NCI-H187 (cell line): Measurements from ENCODE around the gene HYOU1.
A peak's percentile ranks its signal among the peaks of the same experiment; 100 is the strongest.
"Not testable (repeated sequence)": the region's sequence is repeated elsewhere in the genome, so short reads cannot be mapped to it uniquely, and the experiment has no call there.

Experiments used
- DNase-seq, 2 experiments: peaks; one replicate each; lab custom pipeline; 2025; lab: John Stamatoyannopoulos, UW

Gene HYOU1, protein sequence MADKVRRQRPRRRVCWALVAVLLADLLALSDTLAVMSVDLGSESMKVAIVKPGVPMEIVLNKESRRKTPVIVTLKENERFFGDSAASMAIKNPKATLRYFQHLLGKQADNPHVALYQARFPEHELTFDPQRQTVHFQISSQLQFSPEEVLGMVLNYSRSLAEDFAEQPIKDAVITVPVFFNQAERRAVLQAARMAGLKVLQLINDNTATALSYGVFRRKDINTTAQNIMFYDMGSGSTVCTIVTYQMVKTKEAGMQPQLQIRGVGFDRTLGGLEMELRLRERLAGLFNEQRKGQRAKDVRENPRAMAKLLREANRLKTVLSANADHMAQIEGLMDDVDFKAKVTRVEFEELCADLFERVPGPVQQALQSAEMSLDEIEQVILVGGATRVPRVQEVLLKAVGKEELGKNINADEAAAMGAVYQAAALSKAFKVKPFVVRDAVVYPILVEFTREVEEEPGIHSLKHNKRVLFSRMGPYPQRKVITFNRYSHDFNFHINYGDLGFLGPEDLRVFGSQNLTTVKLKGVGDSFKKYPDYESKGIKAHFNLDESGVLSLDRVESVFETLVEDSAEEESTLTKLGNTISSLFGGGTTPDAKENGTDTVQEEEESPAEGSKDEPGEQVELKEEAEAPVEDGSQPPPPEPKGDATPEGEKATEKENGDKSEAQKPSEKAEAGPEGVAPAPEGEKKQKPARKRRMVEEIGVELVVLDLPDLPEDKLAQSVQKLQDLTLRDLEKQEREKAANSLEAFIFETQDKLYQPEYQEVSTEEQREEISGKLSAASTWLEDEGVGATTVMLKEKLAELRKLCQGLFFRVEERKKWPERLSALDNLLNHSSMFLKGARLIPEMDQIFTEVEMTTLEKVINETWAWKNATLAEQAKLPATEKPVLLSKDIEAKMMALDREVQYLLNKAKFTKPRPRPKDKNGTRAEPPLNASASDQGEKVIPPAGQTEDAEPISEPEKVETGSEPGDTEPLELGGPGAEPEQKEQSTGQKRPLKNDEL

DNA sequence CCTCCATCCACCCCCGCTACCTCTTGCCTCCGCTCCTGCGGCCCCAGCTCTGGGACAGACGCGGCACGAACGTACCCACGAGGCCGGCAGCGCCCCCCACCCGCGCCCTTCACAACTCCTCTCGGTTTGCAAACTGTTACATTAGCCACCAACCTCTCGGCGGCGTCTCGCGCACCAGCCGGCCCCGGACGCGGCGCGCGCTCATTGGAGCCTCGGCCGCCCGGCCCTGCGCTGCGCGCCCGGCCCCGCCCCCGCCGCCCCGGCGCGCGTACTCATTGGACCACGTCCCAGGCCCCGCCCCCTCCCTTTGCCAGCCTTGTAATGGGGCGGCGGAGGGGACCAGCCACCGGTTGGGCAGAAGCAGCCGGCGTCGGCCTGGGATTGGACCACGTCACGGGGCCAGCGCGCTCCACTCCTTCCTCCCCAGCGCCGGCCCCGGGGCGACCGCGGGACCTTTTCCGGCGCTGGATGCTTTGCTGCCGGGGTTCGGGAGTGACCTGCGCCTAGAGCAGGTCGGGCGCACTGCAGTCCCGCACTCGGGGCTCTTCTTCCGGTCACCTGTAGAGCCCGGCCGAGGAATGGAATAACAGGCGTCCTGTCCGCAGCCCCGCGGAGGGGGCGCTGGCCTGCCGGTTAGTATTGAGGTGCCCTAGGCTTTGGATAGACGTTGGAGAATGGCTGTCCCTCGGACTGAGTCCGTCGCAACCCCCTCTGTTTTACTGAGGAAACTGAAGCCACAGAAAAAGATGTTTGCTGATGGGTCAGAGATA lies at the start of gene HYOU1:
Gene HYOU1 (minus strand): TSS at position 206 of the 770 bp plus-strand sequence. CDS start 1,045 bp downstream, outside the sequence.
- DNase-seq: peak; percentile 83 to 97

DNA sequence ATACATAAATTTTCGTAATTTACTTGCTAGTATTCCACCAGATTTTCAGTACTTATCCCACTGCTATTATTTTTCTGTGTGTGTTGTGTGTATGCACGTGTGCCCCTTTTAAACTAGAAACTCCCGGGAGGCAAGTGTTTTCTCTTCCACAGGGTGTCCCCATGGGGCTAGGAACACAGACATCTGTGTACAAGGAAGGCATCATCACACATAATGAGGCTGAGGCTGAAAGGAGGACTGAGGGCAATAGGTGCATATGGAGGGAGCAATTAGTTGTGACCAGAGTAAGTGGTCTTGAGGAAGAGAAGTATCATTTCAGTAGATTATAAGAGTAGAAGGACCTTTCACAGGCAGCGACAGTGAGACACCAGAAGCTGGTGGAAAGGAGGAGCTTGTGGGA lies 46.8 kb upstream of the HYOU1 start:
- DNase-seq: peak in 1 of 2 experiments; percentile 51

DNA sequence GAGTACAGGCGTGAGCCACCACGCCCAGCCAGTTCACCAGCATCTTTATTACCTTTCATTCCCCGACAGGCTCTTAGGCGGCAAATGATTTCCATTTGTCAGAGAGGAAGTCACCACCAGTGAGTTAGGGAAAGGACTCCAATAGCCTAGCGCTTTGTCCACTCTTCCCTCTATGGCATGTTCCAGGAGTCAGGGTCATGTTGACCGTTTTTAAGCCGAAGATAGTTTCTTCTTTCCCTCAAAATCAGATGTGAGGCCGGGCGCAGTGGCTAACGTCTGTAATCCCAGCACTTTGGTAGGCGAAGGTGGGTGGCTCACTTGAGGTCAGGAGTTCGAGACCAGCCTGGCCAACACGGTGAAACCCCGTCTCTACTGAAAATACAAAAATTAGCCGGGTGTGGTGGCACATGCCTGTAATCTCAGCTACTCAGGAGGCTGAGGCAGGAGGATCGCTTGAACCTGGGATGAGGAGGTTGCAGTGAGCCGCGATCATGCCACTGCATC lies 46.2 kb upstream of the HYOU1 start:
- DNase-seq: not testable (repeated sequence)

DNA sequence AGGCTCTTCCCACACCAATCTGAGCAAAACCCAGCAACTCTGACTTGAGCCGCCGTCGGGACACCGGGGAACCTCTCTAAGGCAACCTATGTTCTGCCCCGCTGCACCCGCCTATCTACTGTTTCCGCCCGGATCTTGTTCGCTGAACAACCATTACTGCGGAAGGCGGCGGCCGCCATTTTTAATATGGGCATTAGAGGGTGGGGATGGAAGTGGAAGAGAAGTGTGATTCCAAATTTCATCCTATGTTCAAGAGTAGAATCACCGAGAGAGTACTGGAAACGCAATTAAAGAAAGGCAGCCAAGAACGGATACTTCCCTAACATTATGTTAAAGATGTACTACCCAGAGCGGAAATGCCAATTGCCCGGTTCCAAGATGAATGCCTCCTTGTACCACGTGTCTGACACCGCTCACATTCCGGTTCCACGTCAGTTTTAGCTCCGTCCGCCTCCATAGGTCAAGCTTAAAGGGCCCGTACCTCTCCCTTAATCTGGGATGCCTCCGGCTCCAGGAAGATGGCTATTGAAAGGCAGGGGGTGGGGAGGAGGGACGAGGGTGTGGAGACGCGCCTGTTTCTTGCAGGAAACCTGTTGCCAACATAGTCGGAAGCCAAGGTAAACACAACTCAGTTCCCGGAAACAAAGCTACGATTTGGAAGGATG lies 44.9 kb upstream of the HYOU1 start, which contains the start of gene DPAGT1:
Gene DPAGT1 (minus strand): TSS at position 95 of the 665 bp plus-strand sequence. CDS start 198 bp downstream, outside the sequence.
- peak; percentile 81 to 90 for DNase-seq

DNA sequence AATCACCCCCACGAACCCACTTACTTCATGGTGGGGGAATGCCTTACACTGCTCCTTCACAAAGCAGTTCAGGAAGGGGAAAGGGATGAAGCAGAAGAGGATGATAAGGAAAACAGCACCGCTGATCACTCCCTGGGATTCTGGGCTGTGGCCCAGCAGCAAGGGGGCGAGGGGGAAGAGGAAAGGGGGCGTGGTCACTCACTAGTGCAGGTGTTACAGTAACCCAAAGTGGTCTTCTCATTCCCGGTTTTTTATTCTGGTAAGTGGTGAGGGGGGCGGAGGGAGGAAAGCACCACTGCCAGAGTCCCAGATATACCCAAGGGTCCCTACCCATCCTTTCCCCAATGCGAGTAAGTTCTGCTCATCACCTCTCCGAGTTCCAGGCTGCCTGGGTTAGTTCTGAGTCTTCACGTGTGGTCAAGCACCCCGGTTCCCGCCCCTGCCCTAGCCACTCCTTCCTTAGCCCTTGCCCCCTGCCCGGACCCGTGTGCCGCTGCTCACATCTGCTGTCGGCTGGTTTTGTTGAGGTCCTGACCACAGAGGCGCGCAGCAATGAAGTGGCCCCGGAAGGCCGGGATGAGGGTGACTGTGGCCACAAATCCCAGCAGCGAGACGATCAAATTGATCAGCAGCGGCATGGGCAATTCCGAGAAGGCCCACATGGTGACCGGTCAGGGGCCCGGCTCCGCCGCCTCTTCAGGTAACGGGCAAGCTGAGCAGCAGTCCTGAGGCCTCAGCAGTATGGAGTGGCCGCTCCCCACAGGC lies 44.2 kb upstream of the HYOU1 start:
- no peak for DNase-seq

DNA sequence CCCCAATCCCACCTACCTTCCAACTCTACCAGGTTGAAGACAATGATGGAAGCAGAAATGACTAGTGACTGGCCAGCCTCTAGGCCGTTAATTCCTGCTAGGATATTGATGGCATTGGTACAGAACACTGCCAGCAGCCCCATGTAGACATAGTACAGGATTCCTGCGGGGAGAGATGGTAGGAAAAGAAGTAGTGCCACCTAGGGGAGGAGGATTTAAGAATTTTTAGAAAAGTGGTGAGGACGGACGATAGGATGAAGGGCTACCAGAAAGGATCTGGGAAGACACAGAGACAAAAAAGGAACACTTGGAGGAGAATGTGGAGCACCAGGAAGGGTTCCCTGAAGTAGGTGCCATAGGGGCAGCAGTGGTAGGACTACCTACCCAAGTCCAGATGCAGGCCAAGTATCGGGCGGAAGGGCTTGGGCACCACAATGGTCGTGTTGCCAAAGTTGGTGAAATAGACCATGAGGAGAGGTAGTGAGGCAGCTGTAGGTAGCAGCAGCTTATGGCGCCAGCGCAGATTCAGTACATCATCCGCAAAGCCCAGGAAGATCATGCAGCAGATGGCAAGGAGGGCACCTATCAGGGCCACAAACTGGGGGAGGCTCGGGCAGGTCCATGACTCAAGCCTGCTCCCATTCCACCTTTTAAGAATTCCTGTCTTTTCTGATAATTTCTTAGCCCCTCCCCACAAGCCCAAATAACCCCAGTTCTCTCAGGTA lies 43.4 kb upstream of the HYOU1 start:
- no peak for DNase-seq

DNA sequence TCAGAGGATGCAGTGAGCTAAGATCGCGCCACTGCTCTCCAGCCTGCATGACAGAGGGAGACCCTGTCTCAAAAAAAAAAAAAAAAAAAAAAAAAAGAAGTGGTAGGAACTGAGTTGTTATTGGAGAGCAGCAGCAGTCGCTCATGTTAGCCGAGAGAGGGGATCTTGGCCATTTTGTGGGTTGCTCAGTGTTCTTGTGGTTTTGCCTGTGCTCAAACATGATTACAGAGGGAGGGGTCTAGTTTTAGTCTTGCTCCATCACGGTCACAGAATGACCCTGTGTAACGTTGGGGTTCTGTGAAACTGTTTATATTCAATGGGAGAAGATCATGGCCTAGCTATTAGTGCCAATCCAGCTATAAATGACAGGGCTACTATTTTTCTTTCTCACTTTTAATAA lies 42.7 kb upstream of the HYOU1 start:
- no peak for DNase-seq

DNA sequence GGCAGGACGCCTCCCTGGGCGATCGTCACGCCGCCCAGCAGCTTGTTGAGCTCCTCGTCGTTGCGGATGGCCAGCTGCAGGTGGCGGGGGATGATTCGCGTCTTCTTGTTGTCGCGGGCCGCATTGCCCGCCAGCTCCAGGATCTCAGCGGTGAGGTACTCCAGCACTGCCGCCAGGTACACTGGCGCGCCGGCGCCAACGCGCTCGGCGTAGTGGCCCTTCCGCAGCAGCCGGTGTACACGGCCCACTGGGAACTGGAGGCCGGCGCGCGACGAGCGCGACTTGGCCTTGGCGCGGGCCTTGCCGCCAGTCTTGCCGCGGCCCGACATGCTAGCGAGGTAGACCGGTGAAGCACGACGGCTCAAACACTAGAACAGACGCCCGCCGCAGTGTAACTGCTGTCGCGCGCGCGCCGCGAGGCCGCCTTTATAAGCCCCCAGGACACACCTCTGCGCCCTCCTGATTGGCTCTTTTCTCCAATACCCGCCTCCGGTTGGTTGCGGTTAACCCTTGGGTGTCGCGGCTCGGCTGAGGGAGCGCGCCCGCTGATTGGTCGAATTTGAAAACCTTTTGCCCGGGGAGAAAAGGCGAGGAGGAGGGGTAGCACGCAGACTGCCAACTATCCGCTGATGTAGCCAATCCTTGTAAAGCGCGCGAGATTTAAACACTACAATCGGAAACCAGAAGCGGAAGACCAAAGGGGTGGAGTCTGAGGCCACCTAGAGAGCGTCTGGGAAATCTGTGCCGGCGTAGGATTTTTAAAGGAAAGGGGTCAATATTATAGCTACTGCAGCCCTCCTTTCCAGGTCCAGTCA lies 38.3 kb upstream of the HYOU1 start:
- peak; percentile 93 to 98 for DNase-seq

DNA sequence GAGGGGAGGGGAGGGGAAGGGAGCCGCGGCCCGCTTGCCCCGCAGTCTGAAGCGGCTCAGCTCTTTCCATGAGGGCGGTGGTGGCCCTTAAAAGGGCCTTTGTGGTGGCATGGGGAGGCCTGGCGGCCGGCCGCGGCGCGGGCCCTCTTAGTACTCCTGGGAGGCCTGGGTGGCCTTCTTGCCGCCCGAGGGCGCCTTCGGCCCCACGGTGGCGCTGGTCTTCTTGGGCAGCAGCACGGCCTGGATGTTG lies 37.7 kb upstream of the HYOU1 start:
- peak in 1 of 2 experiments; percentile 28 for DNase-seq

DNA sequence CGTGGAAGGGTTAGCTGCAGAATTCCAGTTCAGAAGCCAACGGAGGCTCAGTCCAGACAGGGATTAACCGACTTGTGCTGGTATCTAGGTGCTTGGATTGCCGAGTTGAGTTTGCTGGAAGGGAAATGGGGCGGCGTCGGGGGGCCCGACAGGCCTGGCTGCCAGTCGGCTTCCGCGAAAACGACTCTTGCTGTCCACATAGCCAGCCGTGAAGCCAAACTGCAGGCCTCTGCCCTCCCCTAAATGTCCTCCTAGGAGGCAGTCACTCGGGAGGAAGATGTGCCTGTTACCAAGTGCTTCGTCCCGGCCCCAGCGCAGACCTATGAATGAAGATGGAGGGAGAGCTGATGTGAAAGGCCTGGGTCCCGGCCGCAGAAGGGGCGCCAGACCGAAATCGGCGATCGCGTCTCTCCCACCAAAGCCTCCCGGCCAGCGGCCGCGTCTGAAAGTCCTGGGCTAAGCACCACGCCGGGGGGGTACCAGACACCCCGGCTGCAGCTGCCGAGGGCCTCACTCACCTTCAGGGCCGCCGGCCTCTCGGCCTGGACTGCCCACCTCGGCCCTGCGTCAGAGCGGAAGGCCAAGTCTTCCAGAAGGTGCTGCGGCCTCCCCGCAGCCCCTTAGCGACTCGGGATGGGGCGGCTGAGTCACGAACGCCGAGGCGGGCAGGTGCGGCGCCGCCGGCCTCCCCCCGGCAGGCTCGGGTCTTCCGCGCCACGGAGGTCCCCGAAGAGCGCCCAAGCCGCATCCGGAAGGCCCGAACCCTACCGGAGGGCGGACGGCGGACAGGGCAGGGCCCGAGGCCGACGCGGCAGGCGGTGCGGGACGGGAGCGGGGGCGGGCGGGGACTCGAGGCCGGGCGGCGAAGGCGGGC lies 37.2 kb upstream of the HYOU1 start:
- no peak for DNase-seq

DNA sequence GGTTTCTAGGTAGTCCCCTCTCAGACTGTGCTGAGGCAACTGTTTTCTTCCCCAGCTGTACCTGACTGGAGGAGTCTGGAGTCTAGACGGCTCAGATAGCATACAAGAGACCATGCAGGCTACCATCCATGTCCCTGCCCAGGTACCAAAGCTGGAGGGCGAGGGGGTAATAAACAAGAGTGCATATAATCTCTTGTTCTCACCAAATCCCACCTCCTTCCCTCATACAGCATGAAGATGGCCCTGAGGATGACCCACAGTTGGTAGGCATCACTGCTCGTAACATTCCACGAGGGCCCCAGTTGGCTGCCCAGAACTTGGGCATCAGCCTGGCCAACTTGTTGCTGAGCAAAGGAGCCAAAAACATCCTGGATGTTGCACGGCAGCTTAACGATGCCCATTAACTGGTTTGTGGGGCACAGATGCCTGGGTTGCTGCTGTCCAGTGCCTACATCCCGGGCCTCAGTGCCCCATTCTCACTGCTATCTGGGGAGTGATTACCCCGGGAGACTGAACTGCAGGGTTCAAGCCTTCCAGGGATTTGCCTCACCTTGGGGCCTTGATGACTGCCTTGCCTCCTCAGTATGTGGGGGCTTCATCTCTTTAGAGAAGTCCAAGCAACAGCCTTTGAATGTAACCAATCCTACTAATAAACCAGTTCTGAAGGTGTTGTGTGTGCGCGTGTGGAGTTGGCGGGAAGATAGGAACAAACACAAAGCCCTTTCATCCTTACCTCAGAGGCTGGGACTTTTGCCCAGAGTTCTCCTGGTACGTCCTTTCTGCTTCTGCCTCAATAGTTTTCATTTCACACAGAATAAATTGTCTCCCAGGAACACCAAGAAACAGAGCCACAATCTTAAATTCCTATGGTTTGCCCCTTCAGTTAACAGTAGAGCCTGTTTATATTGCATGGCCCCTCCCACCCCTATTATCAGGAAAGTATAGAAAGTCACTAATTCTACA lies 36.2 kb upstream of the HYOU1 start:
- DNase-seq: no peak

DNA sequence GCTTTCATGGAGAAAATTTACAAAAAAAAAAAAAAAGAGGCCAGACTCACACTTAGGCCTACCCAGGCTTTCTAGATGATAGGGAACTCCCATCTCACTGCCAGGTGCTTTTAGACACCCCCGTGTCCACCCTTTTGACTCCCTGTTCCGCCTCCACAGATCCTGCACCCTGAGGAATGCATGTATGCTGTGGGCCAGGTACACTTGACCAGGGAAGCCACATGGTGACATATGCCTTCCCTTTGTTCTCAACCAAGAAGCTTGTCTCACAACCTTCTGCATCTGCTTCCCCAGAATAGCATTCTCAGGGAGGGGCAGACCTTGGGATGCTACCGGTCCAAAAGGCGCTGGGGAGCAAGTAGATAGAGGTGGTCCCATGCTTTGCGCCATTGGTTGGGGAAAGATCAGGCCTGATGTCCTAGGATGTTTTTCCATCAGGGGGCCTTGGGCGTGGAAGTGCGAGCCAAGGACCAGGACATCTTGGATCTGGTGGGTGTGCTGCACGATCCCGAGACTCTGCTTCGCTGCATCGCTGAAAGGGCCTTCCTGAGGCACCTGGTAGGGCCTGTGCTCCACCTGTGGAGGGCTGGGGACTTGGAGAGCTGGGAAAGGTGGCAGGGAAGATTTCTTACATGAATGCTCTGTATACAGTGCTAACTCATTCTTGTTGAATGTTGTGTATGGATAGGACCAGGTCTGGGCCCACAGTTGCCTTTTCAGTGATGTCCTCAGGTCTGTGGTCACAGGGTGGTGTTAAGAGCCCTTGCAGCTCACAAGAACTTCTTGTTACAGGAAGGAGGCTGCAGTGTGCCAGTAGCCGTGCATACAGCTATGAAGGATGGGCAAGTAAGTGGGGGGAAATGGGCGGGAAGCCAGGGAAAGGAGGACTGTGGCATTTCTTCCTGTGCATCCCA lies 35.2 kb upstream of the HYOU1 start:
- DNase-seq: no peak

DNA sequence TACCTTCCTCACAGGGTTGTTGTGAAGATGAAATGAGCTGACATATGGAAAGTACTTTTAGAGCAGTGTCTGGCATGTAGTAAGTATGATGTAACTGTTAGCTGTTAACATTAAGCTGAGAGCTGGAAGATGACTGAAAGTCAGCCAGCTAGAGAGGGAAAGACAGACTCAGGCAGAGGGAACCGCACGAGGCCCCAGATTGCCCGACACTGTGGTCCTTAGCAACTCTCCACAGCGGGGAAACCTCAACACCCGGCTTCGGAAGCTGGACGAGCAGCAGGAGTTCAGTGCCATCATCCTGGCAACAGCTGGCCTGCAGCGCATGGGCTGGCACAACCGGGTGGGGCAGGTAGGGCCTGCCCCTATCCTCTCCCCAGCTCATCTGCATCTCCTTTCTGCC lies 34.2 kb upstream of the HYOU1 start:
- no peak for DNase-seq

DNA sequence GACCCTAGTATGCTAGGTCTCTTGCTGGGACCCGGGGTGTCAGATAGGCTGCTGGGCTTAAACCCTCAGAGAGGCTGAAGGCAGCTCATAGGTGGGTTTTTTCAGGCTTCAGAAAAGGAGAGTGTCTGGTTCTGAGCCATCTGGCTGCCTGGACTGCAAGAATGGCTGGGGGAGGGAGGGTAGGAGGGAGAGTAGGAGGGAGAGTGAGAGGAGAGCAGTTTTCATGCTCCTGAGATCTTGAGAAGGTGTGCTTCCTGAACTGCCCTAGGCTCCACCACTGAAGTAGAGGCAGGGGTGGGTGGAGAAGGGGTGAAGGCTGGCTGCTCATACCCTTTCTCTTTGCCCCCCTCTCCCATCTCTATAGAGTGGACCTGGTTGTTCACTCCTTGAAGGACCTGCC lies 32.3 kb upstream of the HYOU1 start:
- no peak for DNase-seq

DNA sequence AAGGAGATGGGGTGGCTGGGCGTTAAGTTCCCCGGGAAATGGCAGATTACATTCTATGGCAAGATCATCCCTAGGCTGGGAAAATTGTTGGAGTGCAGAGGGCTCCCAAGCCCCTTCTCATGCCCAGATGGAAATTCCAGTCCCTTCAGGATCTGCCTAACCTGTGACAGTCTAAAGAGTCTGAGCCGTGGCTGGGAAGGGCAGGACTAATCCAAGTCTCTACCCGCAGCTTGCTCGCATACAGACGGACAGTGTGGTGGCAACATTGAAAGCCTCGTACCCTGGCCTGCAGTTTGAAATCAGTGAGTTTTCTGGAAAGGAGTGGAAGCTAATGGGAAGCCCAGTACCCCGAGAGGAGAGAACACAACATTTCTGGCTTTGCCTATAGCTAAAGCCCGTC lies 31.4 kb upstream of the HYOU1 start:
- DNase-seq: no peak

DNA sequence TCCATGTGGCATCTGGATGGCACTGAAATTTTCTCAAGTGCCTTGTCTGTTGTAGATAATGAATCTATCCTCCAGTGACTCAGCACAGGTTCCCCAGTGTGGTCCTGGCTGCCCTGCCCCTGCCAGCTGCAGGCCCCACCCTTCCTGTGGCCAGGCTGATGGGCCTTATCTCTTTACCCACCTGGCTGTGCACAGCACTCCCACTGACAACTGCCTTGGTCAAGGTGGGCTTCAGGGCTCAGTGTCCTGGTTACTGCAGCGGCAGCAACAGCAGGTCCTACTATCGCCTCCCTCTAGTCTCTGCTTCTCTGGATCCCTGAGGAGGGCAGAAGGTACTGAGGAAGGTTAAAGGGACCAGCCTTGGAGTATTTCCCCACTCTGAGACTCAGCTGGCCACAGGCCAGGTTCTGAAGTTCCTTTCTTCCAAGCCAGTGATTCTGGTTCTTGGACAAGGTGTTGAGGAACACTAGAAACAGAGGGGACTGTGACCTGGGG lies 30.8 kb upstream of the HYOU1 start:
- no peak for DNase-seq
